NCI-H2107 treated with DMSO at 0.1 percent for 48 hours (cell line): ENCODE data around the gene LRRC72.
"Not testable (repeated sequence)": the region's sequence is repeated elsewhere in the genome, so short reads cannot be mapped to it uniquely, and the experiment has no call there.

Experiments used
- DNase-seq: peaks from one replicate; lab custom pipeline; 2025; ENCODE audit not compliant: unreplicated experiment; lab: John Stamatoyannopoulos, UW

The LRRC72 gene

GRCh38 chr7:16526742-16527540, at the start of gene LRRC72:
TSS of gene LRRC72 (plus strand) at chr7:16526825. CDS start at chr7:16526953, 128 bp downstream.
- DNase-seq, result no peak

- DNase-seq, result no peak
Observed at GRCh38 chr7:16479161-16479560, 47.5 kb upstream of the LRRC72 start.

GRCh38 chr7:16479591-16479990, 47.0 kb upstream of the LRRC72 start:
- no peak for DNase-seq

- DNase-seq, result peak; percentile 8
Observed at GRCh38 chr7:16484453-16485158, 42.0 kb upstream of the LRRC72 start.

- no peak for DNase-seq
Observed at GRCh38 chr7:16491148-16491547, 35.5 kb upstream of the LRRC72 start.

GRCh38 chr7:16492513-16493062, 34.0 kb upstream of the LRRC72 start:
- DNase-seq, result no peak

- DNase-seq, result no peak
Observed at GRCh38 chr7:16493266-16493665, 33.4 kb upstream of the LRRC72 start.

GRCh38 chr7:16494551-16494950, 32.1 kb upstream of the LRRC72 start:
- DNase-seq, result no peak

GRCh38 chr7:16494955-16495719, 31.5 kb upstream of the LRRC72 start:
- DNase-seq, result no peak

GRCh38 chr7:16498122-16498521, 28.5 kb upstream of the LRRC72 start:
- DNase-seq, result no peak

GRCh38 chr7:16502303-16502702, 24.3 kb upstream of the LRRC72 start:
- no peak for DNase-seq

- DNase-seq, result no peak
Observed at GRCh38 chr7:16504019-16504418, 22.6 kb upstream of the LRRC72 start.

GRCh38 chr7:16506422-16506821, 20.2 kb upstream of the LRRC72 start:
- DNase-seq, result not testable (repeated sequence)

- no peak for DNase-seq
Observed at GRCh38 chr7:16509829-16510228, 16.8 kb upstream of the LRRC72 start.

GRCh38 chr7:16511314-16511713, 15.3 kb upstream of the LRRC72 start:
- no peak for DNase-seq

- no peak for DNase-seq
Observed at GRCh38 chr7:16512097-16512496, 14.5 kb upstream of the LRRC72 start.

- DNase-seq, result no peak
Observed at GRCh38 chr7:16514271-16514670, 12.4 kb upstream of the LRRC72 start.

- no peak for DNase-seq
Observed at GRCh38 chr7:16514729-16515128, 11.9 kb upstream of the LRRC72 start.

- no peak for DNase-seq
Observed at GRCh38 chr7:16515785-16516685, 10.6 kb upstream of the LRRC72 start.

- DNase-seq, result not testable (repeated sequence)
Observed at GRCh38 chr7:16519985-16520384, 6.6 kb upstream of the LRRC72 start.
